Duodenal mucosa (tissue), 2 donors: Measurements from ENCODE around the gene PARD3B.

ENCODE experiments used
- H3K27ac ChIP-seq: one replicate; pipeline ENCODE4 v1.7.0; 2013; ENCODE audit warnings: low read depth, low read length
- H3K27me3 ChIP-seq, 2 donors: one replicate each; pipeline ENCODE4 v1.7.0; 2013; ENCODE audit warnings: low read length in 2 of 2, control low read depth in 1 of 2; ENCODE audit not compliant: insufficient read depth in 2 of 2, control insufficient read depth in 1 of 2
- H3K36me3 ChIP-seq, 2 donors: one replicate each; pipeline ENCODE4 v1.7.0; 2013; ENCODE audit warnings: low read length in 2 of 2, control low read depth in 1 of 2; ENCODE audit not compliant: insufficient read depth in 2 of 2, control insufficient read depth in 1 of 2
- H3K4me1 ChIP-seq, 2 donors: one replicate each; pipeline ENCODE4 v1.7.0; 2013; ENCODE audit warnings: low read length in 2 of 2, control low read depth in 1 of 2; ENCODE audit not compliant: insufficient read depth in 2 of 2, control insufficient read depth in 1 of 2
- H3K4me3 ChIP-seq, 2 donors: one replicate each; pipeline ENCODE4 v1.7.0; 2013; ENCODE audit warnings: low read length in 2 of 2, low read depth in 1 of 2
- H3K9ac ChIP-seq, 2 donors: one replicate each; pipeline ENCODE4 v1.7.0; 2013; ENCODE audit warnings: low read length in 2 of 2, low read depth in 1 of 2
- H3K9me3 ChIP-seq, 2 donors: one replicate each; pipeline ENCODE4 v1.7.0; 2013; ENCODE audit warnings: low read length in 2 of 2, control low read depth in 1 of 2; ENCODE audit not compliant: control insufficient read depth in 1 of 2

PARD3B gene

GRCh38 chr2:205605638-205606304 lies 1060.5 kb downstream of the PARD3B start:
- Histone ChIP-seq H3K27me3 (no peaks in the 10 kb centered on the region), H3K4me3 (no peak overlapping the region), H3K4me1 (no peaks in the 10 kb centered on the region), H3K9me3 (peaks cover 0 to 10% of the 10 kb centered on the region in 2 donors), H3K9ac (no peak overlapping the region), H3K27ac (no peak overlapping the region), H3K36me3 (no peaks in the 10 kb centered on the region)

GRCh38 chr2:205607146-205607545 lies 1061.9 kb downstream of the PARD3B start:
- Histone ChIP-seq H3K9me3 (peaks cover 0 to 10% of the 10 kb centered on the region in 2 donors), H3K9ac (no peak overlapping the region), H3K4me1 (no peaks in the 10 kb centered on the region), H3K27ac (no peak overlapping the region), H3K27me3 (no peaks in the 10 kb centered on the region), H3K36me3 (no peaks in the 10 kb centered on the region), H3K4me3 (no peak overlapping the region)

GRCh38 chr2:205609113-205609512 lies 1063.8 kb downstream of the PARD3B start:
- Histone ChIP-seq H3K9me3 (peaks cover 0 to 5% of the 10 kb centered on the region in 2 donors), H3K27ac (no peak overlapping the region), H3K36me3 (no peaks in the 10 kb centered on the region), H3K4me3 (no peak overlapping the region), H3K27me3 (no peaks in the 10 kb centered on the region), H3K4me1 (no peaks in the 10 kb centered on the region), H3K9ac (no peak overlapping the region)

- Histone ChIP-seq H3K27me3 (no peaks in the 10 kb centered on the region), H3K9me3 (no peaks in the 10 kb centered on the region), H3K9ac (no peak overlapping the region), H3K27ac (no peak overlapping the region), H3K4me1 (no peaks in the 10 kb centered on the region), H3K4me3 (no peak overlapping the region), H3K36me3 (no peaks in the 10 kb centered on the region)
Observed at GRCh38 chr2:205610437-205610836, 1065.2 kb downstream of the PARD3B start.

GRCh38 chr2:205612636-205613035 lies 1067.4 kb downstream of the PARD3B start:
- no peak overlapping the region for H3K4me3 ChIP-seq
- H3K9ac ChIP-seq: no peak overlapping the region
- no peak overlapping the region for H3K27ac ChIP-seq
- H3K9me3 ChIP-seq: no peaks in the 10 kb centered on the region
- H3K4me1 ChIP-seq: no peaks in the 10 kb centered on the region
- no peaks in the 10 kb centered on the region for H3K27me3 ChIP-seq
- H3K36me3 ChIP-seq: no peaks in the 10 kb centered on the region

GRCh38 chr2:205613970-205614559 lies 1068.8 kb downstream of the PARD3B start:
- Histone ChIP-seq H3K9ac (no peak overlapping the region), H3K4me3 (no peak overlapping the region), H3K27ac (no peak overlapping the region), H3K27me3 (no peaks in the 10 kb centered on the region), H3K36me3 (no peaks in the 10 kb centered on the region), H3K9me3 (no peaks in the 10 kb centered on the region), H3K4me1 (no peaks in the 10 kb centered on the region)

GRCh38 chr2:205614965-205615364 lies 1069.7 kb downstream of the PARD3B start:
- H3K36me3 ChIP-seq: no peaks in the 10 kb centered on the region
- no peak overlapping the region for H3K9ac ChIP-seq
- H3K9me3 ChIP-seq: no peaks in the 10 kb centered on the region
- no peaks in the 10 kb centered on the region for H3K4me1 ChIP-seq
- H3K27me3 ChIP-seq: no peaks in the 10 kb centered on the region
- no peak overlapping the region for H3K4me3 ChIP-seq
- H3K27ac ChIP-seq: no peak overlapping the region

- Histone ChIP-seq H3K9me3 (no peaks in the 10 kb centered on the region), H3K27ac (no peak overlapping the region), H3K4me1 (no peaks in the 10 kb centered on the region), H3K9ac (no peak overlapping the region), H3K36me3 (no peaks in the 10 kb centered on the region), H3K27me3 (no peaks in the 10 kb centered on the region), H3K4me3 (no peak overlapping the region)
Observed at GRCh38 chr2:205617905-205618304, 1072.6 kb downstream of the PARD3B start.

GRCh38 chr2:205619600-205619999 lies 1074.3 kb downstream of the PARD3B start:
- Histone ChIP-seq H3K27me3 (no peaks in the 10 kb centered on the region), H3K27ac (no peak overlapping the region), H3K9ac (no peak overlapping the region), H3K36me3 (no peaks in the 10 kb centered on the region), H3K9me3 (no peaks in the 10 kb centered on the region), H3K4me1 (no peaks in the 10 kb centered on the region), H3K4me3 (no peak overlapping the region)

- Histone ChIP-seq H3K9me3 (no peaks in the 10 kb centered on the region), H3K4me3 (no peak overlapping the region), H3K27ac (no peak overlapping the region), H3K27me3 (no peaks in the 10 kb centered on the region), H3K36me3 (no peaks in the 10 kb centered on the region), H3K4me1 (no peaks in the 10 kb centered on the region), H3K9ac (no peak overlapping the region)
Observed at GRCh38 chr2:205627085-205627484, 1081.8 kb downstream of the PARD3B start.
